DOHH2 (cell line): ENCODE measurements around the gene SF3A2.

Experiments used
- H3F3A ChIP-seq: fragments of 200-600 bp; sonication (generic), shearing (Covaris generic); 2 replicates; pipeline ENCODE4 v1.6.0; 2016; ENCODE audit warnings: antibody characterized with exemption, mild to moderate bottlenecking; ENCODE audit not compliant: control insufficient read depth, insufficient read depth
- H3K27ac ChIP-seq: fragments of 200-600 bp; sonication (generic); 2 replicates; pipeline ENCODE4 v1.5.1; 2014; ENCODE audit warnings: low read depth, mild to moderate bottlenecking, low read length, moderate library complexity
- H3K27me3 ChIP-seq: fragments of 200-600 bp; sonication (generic); 2 replicates; pipeline ENCODE4 v1.6.1; 2014; ENCODE audit warnings: mild to moderate bottlenecking, low read length, mixed read lengths; ENCODE audit not compliant: control insufficient read depth
- H3K36me3 ChIP-seq: fragments of 200-600 bp; sonication (generic); 2 replicates; pipeline ENCODE4 v1.6.1; 2014; ENCODE audit warnings: mild to moderate bottlenecking, low read length, moderate library complexity, mixed read lengths; ENCODE audit not compliant: control insufficient read depth
- H3K4me1 ChIP-seq: fragments of 200-600 bp; sonication (generic); 2 replicates; pipeline ENCODE4 v1.6.1; 2014; ENCODE audit warnings: mild to moderate bottlenecking, low read length, mixed read lengths; ENCODE audit not compliant: control insufficient read depth
- H3K4me2 ChIP-seq: fragments of 200-600 bp; sonication (generic); 2 replicates; pipeline ENCODE4 v1.6.0; 2014; ENCODE audit warnings: mild to moderate bottlenecking, low read length, moderate library complexity
- H3K4me3 ChIP-seq: fragments of 200-600 bp; sonication (generic); 2 replicates; pipeline ENCODE4 v1.5.1; 2014; ENCODE audit warnings: mild to moderate bottlenecking, low read length, mixed read lengths
- H3K79me2 ChIP-seq: fragments of 200-600 bp; sonication (generic); 2 replicates; pipeline ENCODE4 v1.6.1; 2014; ENCODE audit warnings: mild to moderate bottlenecking, low read length, mixed read lengths; ENCODE audit not compliant: control insufficient read depth
- H3K9me2 ChIP-seq: fragments of 200-600 bp; sonication (generic); replicated peaks from 2 replicates; pipeline ENCODE4 v1.6.1; 2014; ENCODE audit warnings: mild to moderate bottlenecking, low read length, mixed read lengths; ENCODE audit not compliant: control insufficient read depth
- H3K9me3 ChIP-seq: fragments of 200-600 bp; sonication (generic); 2 replicates; pipeline ENCODE4 v1.6.1; 2014; ENCODE audit warnings: antibody characterized with exemption, low read length, mixed read lengths; ENCODE audit not compliant: control insufficient read depth, insufficient read depth
- H4K20me1 ChIP-seq: fragments of 200-600 bp; sonication (generic); 2 replicates; pipeline ENCODE4 v1.6.0; 2014; ENCODE audit warnings: low read depth, mild to moderate bottlenecking, antibody characterized with exemption, low read length, moderate library complexity; ENCODE audit not compliant: control insufficient read depth, insufficient read depth
- EZH2phosphoT487 ChIP-seq: fragments of 200-600 bp; sonication (generic); IDR thresholded peaks from 2 replicates; pipeline ENCODE4 v1.6.1; 2017; ENCODE audit warnings: borderline replicate concordance, mild to moderate bottlenecking, antibody characterized with exemption, low read length, moderate library complexity, mixed read lengths
- TF ChIP-seq, protein P1 (sequence below): fragments of 200-600 bp; sonication (generic); IDR thresholded peaks from one replicate; pipeline ENCODE4 v1.5.1; 2014; ENCODE audit warnings: antibody characterized with exemption, mild to moderate bottlenecking, low read depth, low read length; ENCODE audit not compliant: poor library complexity, severe bottlenecking

SF3A2 gene

DNA sequence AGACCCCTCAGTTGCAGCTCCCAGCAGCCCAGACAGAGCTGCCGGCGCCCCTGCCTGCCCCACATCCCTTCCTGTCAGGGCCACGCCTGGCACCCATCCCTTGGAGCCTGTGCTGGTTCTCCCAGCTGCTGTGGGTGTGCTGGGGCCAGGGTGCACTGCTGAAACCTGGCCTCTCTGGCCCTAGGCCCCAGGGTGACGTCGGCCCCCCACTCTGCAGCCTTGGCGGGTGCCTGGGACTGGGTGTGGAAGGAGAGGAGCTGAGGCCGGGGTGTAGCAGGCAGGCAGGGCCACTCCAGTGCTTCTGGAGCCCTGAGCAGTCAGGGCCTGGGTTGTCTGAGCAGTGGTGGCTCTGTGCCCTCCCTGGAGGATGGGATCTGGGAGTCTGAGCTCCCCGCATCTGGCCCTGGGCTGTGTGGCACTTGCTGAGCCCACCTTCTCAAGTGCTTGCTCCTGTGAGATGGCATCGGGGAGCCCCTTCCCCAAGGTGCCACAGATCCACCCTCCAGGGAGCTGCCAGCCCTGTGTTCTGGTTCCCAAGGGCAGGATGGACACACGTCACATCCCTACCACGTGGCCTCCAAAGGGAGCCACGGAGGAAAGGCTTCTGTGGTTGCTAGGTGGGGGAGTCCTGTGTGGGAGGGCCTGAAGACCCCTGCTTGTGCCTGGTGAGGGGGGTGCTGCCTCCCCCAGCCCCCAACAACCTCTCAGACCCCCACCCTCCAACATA, 5.7 kb upstream of the SF3A2 start:
- Histone ChIP-seq H3K36me3 (peaks cover 90% of the 10 kb centered on the region), H4K20me1 (0 out of 2 replicates have a peak, but pooled peaks cover 3% of the 10 kb centered on the region), H3K4me2 (no peak overlapping the region)

DNA sequence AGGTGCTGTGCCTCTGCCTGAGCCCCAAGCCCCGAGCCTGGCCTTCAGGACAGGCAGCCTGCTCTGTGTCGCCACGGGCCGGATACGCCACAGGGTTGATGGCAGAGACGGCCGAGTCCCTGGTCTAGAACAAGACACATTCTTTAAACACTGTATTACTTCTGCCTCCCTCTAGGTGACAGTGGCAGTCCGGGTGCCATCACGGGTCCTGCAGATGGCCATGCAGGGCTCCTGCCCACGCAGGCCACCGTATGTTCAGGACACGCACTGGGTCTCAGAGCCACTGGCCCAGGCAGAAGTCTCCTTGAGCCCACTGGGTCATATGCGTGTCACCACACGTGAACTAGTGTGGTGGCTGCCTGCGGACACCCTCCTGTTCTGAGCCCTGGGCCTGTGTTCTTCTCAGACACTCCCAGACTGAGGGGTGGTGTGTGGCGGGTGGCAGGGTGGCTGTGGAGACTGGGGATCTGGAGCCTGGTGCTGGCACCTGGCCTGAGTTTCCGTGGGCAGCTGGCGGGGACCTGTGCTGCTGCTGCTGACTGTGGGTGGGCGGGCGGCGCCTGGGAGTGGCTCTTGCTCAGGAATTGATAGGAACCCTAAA, 4.9 kb upstream of the SF3A2 start:
- no peaks in the 10 kb centered on the region for H3K27me3 ChIP-seq
- peaks cover 28% of the 10 kb centered on the region for H3F3A ChIP-seq
- peaks cover 84% of the 10 kb centered on the region for H3K36me3 ChIP-seq
- H3K4me2 ChIP-seq = no peak overlapping the region
- H3K79me2 ChIP-seq = peaks cover 72% of the 10 kb centered on the region
- H3K4me3 ChIP-seq = no peak overlapping the region
- no peaks in the 10 kb centered on the region for H3K9me3 ChIP-seq
- 0 out of 2 replicates have a peak, but pooled peaks cover 3% of the 10 kb centered on the region for H4K20me1 ChIP-seq
- TF ChIP-seq EZH2phosphoT487 = no peak
- TF ChIP-seq, protein P1, sequence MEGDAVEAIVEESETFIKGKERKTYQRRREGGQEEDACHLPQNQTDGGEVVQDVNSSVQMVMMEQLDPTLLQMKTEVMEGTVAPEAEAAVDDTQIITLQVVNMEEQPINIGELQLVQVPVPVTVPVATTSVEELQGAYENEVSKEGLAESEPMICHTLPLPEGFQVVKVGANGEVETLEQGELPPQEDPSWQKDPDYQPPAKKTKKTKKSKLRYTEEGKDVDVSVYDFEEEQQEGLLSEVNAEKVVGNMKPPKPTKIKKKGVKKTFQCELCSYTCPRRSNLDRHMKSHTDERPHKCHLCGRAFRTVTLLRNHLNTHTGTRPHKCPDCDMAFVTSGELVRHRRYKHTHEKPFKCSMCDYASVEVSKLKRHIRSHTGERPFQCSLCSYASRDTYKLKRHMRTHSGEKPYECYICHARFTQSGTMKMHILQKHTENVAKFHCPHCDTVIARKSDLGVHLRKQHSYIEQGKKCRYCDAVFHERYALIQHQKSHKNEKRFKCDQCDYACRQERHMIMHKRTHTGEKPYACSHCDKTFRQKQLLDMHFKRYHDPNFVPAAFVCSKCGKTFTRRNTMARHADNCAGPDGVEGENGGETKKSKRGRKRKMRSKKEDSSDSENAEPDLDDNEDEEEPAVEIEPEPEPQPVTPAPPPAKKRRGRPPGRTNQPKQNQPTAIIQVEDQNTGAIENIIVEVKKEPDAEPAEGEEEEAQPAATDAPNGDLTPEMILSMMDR = peak; percentile 50
- H3K27ac ChIP-seq = no peak overlapping the region
- peaks cover 54% of the 10 kb centered on the region for H3K4me1 ChIP-seq
- no peaks in the 10 kb centered on the region for H3K9me2 ChIP-seq

More for the DNA sequence above, 5.7 kb upstream of the SF3A2 start:
- Histone ChIP-seq H3F3A (peaks cover 28% of the 10 kb centered on the region), H3K27me3 (no peaks in the 10 kb centered on the region), H3K9me3 (no peaks in the 10 kb centered on the region), H3K27ac (no peak overlapping the region), H3K9me2 (no peaks in the 10 kb centered on the region), H3K79me2 (peaks cover 69% of the 10 kb centered on the region), H3K4me1 (peaks cover 57% of the 10 kb centered on the region), H3K4me3 (no peak overlapping the region)
- TF ChIP-seq, protein P1 = no peak
- no peak for TF ChIP-seq EZH2phosphoT487

DNA sequence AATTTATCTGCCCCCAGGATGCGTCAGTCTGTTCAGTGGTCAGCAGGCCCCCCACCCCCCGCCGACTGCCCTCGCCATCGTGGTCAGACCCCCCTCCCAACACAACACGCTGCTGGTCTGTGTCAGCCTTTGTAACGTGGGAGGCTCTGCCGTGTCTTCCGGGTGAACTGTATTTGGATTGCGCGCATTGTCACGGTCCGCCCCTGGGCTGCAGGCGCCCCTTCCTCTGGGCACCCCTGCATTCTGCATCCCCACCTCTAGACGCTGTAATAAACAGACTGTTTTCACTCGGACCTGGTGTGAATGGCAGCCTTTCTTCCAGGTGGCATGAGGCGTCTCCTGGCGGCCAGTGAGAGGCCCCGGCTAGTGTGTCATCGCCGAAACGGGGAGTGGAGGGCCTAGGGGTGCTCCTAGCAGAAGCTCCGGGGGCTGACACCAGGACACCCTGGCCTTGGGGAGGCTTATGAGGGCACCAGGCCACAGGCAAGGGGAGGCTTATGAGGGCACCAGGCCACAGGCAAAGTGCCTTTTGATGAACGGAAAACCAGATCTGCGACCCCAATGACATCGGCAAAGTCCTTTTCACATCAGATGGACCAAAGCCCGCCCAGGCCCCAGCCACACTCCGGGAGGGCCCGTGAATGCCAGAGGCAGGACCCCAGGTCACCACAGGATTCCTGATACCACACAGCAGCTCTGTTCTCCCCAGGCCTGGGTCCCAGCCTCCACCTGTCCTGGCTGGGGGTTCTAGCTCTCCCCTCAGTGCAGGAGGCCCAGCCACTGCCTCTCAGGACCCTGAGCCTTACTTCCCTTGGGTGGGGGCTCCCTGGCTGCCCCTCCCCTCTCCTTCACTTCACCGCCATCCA, 4.1 kb upstream of the SF3A2 start:
- Histone ChIP-seq H3K9me3 (no peaks in the 10 kb centered on the region), H3K4me1 (peaks cover 48% of the 10 kb centered on the region), H3K27ac (no peak overlapping the region), H3K4me2 (no peak overlapping the region), H3K27me3 (no peaks in the 10 kb centered on the region), H3K9me2 (no peaks in the 10 kb centered on the region), H3K79me2 (peaks cover 80% of the 10 kb centered on the region), H4K20me1 (peaks cover 2% of the 10 kb centered on the region; the same call in 1 of the 2 replicates), H3F3A (peaks cover 24% of the 10 kb centered on the region), H3K4me3 (no peak overlapping the region), H3K36me3 (peaks cover 86% of the 10 kb centered on the region)
- TF ChIP-seq EZH2phosphoT487 = no peak
- TF ChIP-seq, protein P1 = no peak
